Lung (tissue), 12 donors: Measurements from ENCODE around the gene RALGAPA2. TPM values are rescaled to one million over a fixed set of nuclear protein-coding genes. Genes with fewer than 3 reads are reported as not detected.

ENCODE experiments used
- ATAC-seq: fragments of 200-7000 bp; cut with Tn5 transposase; one replicate; pipeline ENCODE4 v1.9.1; 2020; ENCODE audit warnings: moderate number of reproducible peaks; ENCODE audit not compliant: insufficient read depth, low FRiP score
- DNase-seq, 3 donors: peaks; one replicate each; pipeline ENCODE4 v3.0.0-alpha.2; 2013 to 2017
- H3K27ac ChIP-seq, 2 donors: one replicate each; pipeline ENCODE4 v1.5.1; 2013; ENCODE audit warnings: mild to moderate bottlenecking in 2 of 2, moderate library complexity in 2 of 2, control low read depth in 1 of 2, inconsistent platforms in 1 of 2, low read depth in 1 of 2, low read length in 1 of 2
- H3K27me3 ChIP-seq, 3 donors: one replicate each; pipeline ENCODE4 v1.5.1; 2013; ENCODE audit warnings: low read length in 2 of 3; ENCODE audit not compliant: control insufficient read depth in 3 of 3, insufficient read depth in 3 of 3
- H3K36me3 ChIP-seq, 4 donors: one replicate each; pipeline ENCODE4 v1.5.1; 2013; ENCODE audit warnings: low read length in 4 of 4, mild to moderate bottlenecking in 1 of 4, moderate library complexity in 1 of 4; ENCODE audit not compliant: control insufficient read depth in 4 of 4, insufficient read depth in 4 of 4
- H3K4me1 ChIP-seq, 5 donors: one replicate each; pipeline ENCODE4 v1.5.1; 2013; ENCODE audit warnings: low read length in 5 of 5, mild to moderate bottlenecking in 2 of 5, moderate library complexity in 1 of 5; ENCODE audit not compliant: control insufficient read depth in 5 of 5, insufficient read depth in 5 of 5
- H3K4me3 ChIP-seq: one replicate; pipeline ENCODE4 v1.5.1; 2013; ENCODE audit warnings: mild to moderate bottlenecking, control low read depth, moderate library complexity
- H3K9ac ChIP-seq, 2 donors: one replicate each; pipeline ENCODE4 v1.5.1; 2013; ENCODE audit warnings: low read length in 2 of 2, control low read depth in 1 of 2; ENCODE audit not compliant: insufficient read depth in 1 of 2
- H3K9me3 ChIP-seq, 4 donors: one replicate each; pipeline ENCODE4 v1.5.1; 2013; ENCODE audit warnings: low read length in 3 of 4, mild to moderate bottlenecking in 1 of 4, moderate library complexity in 1 of 4; ENCODE audit not compliant: control insufficient read depth in 4 of 4, insufficient read depth in 3 of 4
- WGBS, 2 donors: extraction: QIAGEN DNeasy Blood & Tissue Kit; methylation state at CpG; one replicate each; pipeline ENCODE4 v1.1.7; 2013; 5-methylcytosine and 5-hydroxymethylcytosine counted together
- polyA plus RNA-seq, 2 donors: library from polyadenylated mRNA; stranded (reverse); fragments of 200-250 nt; gene quantifications; one replicate each; pipeline ENCODE4 v1.2.1, GENCODE V29; 2013
- total RNA-seq, 2 donors: library from RNA; depleted of rRNA in 1 of 2; stranded (reverse); fragments of >200 nt in 1 of 2; gene quantifications; one replicate each; pipeline ENCODE4 v1.2.1, GENCODE V29; 2014 to 2021
- TF ChIP-seq, protein P1 (sequence below): IDR thresholded peaks from 2 replicates; pipeline ENCODE4 v1.5.1; 2012; ENCODE audit warnings: mild to moderate bottlenecking; ENCODE audit errors: control extremely low read depth, extremely low read depth
- donor health status: control.
- donor health status: control.
- donor health status: Bipolar disorder and iron deficiency.
- donor health status: healthy.
- donor health status: DM: yes; HTN: yes; CAD: no.

Gene RALGAPA2
- total and polyA plus RNA-seq, 4 donors, result 12.1 to 83.4 (median 55.6) TPM

DNA sequence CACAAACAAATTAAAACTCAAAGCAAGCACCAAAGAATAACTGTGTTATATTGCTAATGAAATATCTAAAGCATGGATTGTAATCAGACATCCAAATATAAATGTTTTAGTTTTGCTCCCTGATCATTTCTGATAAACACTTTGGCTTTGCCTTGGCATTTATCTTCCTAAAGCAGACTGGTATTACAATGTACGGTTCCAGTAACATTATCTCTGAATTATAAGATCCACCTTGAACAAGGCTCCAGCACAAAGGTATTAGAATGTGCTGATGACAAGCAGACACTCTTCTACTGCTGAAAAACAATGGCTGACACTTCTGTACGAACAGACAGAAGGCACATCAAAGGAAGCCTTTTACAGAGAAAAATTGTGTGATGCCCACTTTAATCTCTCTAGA lies 270.0 kb downstream of the RALGAPA2 start:
- WGBS, 2 donors, result 82 to 84% methylated on average over 2 of the region's 2 CpGs
- no peak overlapping the region for H3K27ac ChIP-seq
- no peaks in the 10 kb centered on the region for H3K9me3 ChIP-seq
- DNase-seq (no peak), ATAC-seq (no peak)
- H3K9ac ChIP-seq, result no peak overlapping the region
- H3K4me1 ChIP-seq, result peaks cover 0 to 33% (median 7%) of the 10 kb centered on the region in 5 donors
- peaks cover 0 to 17% (median 2%) of the 10 kb centered on the region in 4 donors for H3K36me3 ChIP-seq
- TF ChIP-seq, protein P1, sequence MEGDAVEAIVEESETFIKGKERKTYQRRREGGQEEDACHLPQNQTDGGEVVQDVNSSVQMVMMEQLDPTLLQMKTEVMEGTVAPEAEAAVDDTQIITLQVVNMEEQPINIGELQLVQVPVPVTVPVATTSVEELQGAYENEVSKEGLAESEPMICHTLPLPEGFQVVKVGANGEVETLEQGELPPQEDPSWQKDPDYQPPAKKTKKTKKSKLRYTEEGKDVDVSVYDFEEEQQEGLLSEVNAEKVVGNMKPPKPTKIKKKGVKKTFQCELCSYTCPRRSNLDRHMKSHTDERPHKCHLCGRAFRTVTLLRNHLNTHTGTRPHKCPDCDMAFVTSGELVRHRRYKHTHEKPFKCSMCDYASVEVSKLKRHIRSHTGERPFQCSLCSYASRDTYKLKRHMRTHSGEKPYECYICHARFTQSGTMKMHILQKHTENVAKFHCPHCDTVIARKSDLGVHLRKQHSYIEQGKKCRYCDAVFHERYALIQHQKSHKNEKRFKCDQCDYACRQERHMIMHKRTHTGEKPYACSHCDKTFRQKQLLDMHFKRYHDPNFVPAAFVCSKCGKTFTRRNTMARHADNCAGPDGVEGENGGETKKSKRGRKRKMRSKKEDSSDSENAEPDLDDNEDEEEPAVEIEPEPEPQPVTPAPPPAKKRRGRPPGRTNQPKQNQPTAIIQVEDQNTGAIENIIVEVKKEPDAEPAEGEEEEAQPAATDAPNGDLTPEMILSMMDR, result no peak
- H3K27me3 ChIP-seq, result no peaks in the 10 kb centered on the region
- H3K4me3 ChIP-seq, result no peak overlapping the region

DNA sequence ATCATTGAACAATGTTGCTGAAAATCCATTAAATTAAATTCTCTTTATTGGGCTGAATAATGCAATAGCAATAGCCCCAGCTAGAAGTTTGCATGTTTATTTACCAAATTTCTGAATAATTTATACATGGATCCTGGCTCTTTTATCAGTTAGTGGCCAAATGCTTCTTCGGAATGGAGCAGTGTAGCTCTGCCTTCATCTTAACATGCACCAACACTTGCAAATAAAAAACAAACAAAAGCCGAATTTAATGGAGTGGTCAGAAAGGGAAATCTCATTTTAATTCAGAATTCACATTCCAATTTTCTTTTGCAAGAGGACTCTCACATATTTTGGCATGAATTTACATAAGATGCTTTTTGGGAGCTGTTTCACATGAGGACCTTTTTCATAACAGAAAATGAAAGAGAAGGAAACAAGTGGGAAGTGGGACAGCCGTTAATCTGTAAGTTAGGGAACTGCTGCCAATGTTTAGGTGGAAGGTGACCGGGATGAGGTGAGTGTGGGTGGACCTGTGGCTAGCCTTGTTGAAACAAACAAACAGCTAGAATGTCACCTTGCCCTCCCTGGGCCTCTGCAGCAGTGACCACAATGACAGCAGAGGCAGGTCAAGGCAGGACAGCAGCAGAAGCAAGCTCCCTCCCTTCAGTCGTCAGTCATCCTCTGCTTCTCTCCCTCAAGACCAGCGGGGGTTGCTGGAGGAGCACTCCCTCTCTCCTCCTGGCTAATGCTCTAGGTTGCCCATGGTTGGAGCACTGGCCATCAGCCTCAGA lies 271.4 kb downstream of the RALGAPA2 start:
- Histone ChIP-seq H3K27me3 (no peaks in the 10 kb centered on the region), H3K36me3 (peaks cover 0 to 27% (median 4%) of the 10 kb centered on the region in 4 donors), H3K27ac (peak overlapping the region in 1 of 2 donors; percentile 32), H3K4me1 (peaks cover 0 to 20% (median 7%) of the 10 kb centered on the region in 5 donors), H3K9ac (no peak overlapping the region), H3K4me3 (no peak overlapping the region), H3K9me3 (no peaks in the 10 kb centered on the region)
- TF ChIP-seq, protein P1, result no peak
- WGBS, 2 donors, result 46 to 49% methylated on average over 6 of the region's 6 CpGs
- DNase-seq (peak in 2 of 3 donors; percentile 36 to 39), ATAC-seq (no peak)

DNA sequence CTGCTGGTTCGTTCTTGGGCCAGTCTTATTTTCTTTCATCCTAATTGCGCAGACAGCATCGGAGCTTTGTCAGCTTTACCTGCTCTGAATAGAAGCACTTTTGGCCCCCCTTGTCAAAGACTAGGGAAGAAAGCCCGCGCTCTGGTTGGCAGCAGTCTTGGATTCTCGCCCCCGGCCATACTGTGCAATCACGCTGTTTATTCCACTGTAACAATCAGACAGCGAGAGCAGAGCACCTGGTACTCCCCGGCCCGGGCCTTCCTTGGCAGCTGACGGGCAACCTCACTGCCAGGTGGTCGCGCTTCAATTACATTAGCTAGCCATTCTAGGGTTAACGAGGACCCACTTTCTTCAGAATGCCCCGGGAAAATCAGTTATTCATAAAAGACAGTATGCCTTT lies 272.0 kb downstream of the RALGAPA2 start:
- no peak overlapping the region for H3K27ac ChIP-seq
- DNase-seq (no peak), ATAC-seq (no peak)

More for the DNA sequence above, 272.0 kb downstream of the RALGAPA2 start:
- TF ChIP-seq, protein P1, result no peak
- peaks cover 0 to 29% (median 4%) of the 10 kb centered on the region in 4 donors for H3K36me3 ChIP-seq
- no peaks in the 10 kb centered on the region for H3K9me3 ChIP-seq
- H3K9ac ChIP-seq, result no peak overlapping the region
- H3K4me1 ChIP-seq, result peaks cover 0 to 15% (median 4%) of the 10 kb centered on the region in 5 donors
- no peaks in the 10 kb centered on the region for H3K27me3 ChIP-seq
- 93 to 94% methylated on average over 16 of the region's 16 CpGs for WGBS, 2 donors
- no peak overlapping the region for H3K4me3 ChIP-seq
